NCI-H226 (cell line): ENCODE data around the gene IGSF9B.

Experiments used
- DNase-seq: peaks from one replicate; pipeline ENCODE4 v3.0.0-alpha.2; 2015

Gene IGSF9B

GRCh38 chr11:133897331-133897650 is 59.5 kb downstream of the IGSF9B start:
- no peak for DNase-seq

DNA sequence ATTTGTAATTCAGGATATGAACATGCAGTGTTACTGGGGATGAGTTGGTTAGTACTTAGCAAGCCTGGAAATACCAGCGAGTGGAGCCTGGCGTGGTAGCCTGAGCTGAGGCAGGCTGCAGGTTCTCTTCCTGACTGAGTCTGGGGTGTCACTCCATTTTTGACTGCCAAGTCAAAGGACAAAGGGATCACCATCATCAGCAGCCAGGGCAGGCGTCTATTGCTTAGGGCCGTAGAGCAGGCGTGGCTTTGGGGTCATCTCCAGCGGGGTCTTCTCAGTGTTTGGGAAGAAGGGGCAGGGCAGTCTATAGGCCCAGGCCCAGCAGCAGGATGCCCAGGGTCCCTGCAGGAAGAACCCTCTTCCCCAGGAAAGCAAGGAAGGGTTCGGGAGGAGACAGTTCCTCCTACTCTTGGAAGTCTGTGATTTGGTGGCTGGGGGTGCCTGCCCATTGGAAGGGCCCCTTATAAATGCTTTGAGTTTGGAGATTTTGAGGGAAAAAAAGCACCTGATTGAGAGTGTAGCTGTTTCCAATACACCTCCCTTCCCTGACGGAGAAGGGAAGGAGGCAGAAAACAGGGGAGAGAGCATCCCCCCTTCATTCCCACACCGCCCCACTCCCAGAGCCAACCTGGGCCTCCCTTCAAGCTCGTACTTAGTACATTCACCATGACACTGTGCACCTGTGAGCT is 60.0 kb downstream of the IGSF9B start:
- no peak for DNase-seq

DNA sequence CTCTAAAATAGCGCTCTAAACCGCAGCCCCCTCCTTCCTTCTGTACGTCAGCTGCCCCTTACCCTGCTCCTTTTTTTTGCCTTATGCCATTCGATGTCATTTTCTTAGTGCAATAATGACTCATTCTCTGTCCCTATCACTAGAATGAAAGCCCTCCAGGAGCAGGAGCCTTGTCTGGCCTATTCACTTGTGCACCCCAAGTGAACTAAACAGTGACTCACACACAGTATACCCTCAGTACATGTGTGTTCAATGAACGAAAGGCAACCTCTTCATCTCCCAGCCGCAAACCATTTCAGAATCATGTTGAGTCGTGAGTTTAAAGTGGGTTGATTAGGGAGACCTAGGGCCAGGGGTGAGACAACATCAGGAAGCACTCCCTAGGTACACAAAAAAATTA is 60.7 kb downstream of the IGSF9B start:
- DNase-seq, result no peak

GRCh38 chr11:133895551-133895950 is 61.2 kb downstream of the IGSF9B start:
- no peak for DNase-seq

GRCh38 chr11:133895061-133895479 is 61.7 kb downstream of the IGSF9B start:
- DNase-seq, result no peak

GRCh38 chr11:133893381-133893780 is 63.4 kb downstream of the IGSF9B start:
- no peak for DNase-seq

GRCh38 chr11:133892584-133893380 is 64.0 kb downstream of the IGSF9B start:
- DNase-seq, result no peak

DNA sequence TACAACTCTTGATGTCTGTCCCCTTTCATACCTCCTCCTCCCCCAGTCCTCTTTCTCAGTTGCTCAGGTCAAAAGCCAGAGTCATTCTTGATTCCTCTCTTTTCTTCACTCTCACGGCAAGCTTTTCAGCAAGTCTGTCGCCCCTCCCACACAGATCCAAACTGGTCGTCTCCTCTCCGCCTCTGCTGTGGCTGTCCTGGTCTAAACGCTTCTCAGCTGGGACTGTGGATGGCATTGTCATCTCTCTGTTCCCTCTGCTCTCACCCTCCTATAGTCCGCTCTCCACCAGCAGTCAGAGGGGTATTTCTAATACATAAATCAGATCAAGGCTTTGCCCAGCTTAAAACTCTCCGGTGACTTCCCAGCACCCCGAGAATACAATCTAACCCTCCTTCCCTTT is 64.6 kb downstream of the IGSF9B start:
- no peak for DNase-seq

DNA sequence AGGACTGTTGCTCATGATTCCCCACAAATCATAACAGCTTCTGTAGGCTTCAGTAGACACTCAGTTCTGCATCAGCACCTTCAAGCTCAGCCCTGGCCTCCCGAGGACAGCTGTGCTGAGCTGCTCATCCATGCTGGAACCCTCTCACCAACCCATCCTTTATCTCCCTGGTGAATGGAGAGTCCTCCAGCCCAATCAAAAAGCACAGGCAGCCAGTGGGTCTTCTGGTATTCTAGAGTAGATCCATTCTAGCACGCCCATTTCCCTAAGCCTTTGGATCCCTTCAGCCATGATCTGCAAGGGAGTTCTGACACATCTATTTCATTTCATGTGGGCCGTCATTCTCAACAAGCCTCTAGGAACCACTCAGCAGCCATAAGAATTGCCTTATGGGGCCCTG is 66.9 kb downstream of the IGSF9B start:
- no peak for DNase-seq

DNA sequence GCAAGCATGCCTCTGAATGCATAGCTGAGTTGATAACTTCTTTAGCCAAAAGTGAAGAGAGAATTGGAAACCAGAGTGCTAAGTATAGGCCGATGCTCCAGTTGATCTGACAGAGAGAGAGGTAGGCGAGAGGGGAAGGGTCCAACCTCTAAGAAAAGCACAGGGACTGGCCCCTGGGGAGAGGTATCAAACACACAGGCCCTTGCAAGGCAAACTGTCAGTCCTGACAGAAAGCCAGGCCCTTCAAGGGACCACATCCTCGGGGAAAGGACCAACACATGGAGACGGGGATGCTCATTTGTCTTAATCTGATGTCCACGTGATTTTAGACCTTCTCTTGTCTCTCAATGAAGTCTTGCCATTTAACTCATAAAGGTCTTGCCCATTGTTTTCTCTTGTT is 67.6 kb downstream of the IGSF9B start:
- DNase-seq, result no peak

- DNase-seq, result no peak
Measured at GRCh38 chr11:133887692-133888332, 69.0 kb downstream of the IGSF9B start.

GRCh38 chr11:133886029-133886428 is 70.7 kb downstream of the IGSF9B start:
- no peak for DNase-seq

DNA sequence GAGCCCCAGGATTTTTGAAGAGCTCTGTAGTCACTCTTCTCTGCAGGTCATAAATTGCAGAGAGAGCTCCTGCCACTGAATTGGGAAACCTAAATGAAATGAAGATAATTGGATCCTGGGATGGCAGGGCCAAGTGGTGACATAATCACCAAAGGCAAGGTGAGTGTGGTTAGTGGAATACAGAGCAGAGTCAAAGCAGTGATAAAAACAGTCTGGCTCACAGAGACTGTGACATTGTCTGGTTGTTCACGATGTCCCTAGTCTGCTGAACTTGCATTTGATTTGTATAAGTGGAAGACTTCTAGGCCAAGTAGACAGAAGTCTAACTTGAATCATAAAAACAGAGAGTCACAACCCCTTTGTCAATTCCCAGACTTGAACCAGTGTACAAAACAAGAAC is 84.6 kb downstream of the IGSF9B start:
- DNase-seq, result no peak

GRCh38 chr11:133867456-133867855 is 89.3 kb downstream of the IGSF9B start:
- no peak for DNase-seq

GRCh38 chr11:133865466-133865865 is 91.3 kb downstream of the IGSF9B start:
- no peak for DNase-seq

DNA sequence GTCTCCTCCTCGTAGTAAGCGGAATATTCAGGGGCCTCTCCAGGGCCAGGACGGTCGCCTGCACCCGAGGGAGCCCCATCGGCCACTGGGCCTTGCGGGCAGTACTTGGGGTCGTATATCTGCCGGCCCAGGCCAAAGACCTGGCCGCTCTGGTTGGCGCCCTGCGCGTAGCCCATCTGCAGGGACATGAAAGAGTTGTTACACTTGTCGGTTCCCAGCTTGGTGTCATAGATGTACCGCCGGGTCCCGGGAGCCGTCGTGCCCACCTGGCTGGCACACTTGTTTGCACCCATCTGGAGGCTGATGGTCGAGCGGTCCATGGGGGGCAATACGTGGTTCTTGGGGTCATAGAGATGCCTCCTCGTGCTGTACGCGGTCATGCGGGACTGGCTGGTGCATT is 92.0 kb downstream of the IGSF9B start:
- DNase-seq, result no peak

DNA sequence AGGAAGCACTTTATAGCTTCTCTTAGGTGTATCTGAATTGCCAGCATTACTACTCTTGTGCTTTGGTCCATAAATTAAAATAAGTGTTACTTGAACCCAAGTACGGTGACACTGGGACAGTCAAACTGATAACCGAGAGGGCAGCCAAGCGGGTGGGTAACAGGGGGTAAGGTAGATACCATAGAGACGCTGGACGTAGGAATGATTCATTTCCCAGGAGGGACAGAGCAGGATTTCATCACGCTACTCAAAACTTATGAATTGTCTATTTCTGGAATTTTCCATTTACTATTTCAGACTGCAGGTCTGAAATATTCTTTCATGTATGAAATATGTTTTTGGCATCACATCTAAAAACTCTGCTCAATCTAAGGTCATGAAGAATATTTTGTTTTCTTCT is 96.6 kb downstream of the IGSF9B start:
- DNase-seq, result no peak
